GM12872 (cell line): Measurements from ENCODE around the gene ALX3.

Source experiments
- TF ChIP-seq, protein P1 (sequence below): IDR thresholded peaks from 3 replicates; pipeline ENCODE4 v1.5.1; 2011; ENCODE audit warnings: low read depth, mild to moderate bottlenecking, low read length, moderate library complexity; ENCODE audit not compliant: insufficient read depth

ALX3 gene

DNA sequence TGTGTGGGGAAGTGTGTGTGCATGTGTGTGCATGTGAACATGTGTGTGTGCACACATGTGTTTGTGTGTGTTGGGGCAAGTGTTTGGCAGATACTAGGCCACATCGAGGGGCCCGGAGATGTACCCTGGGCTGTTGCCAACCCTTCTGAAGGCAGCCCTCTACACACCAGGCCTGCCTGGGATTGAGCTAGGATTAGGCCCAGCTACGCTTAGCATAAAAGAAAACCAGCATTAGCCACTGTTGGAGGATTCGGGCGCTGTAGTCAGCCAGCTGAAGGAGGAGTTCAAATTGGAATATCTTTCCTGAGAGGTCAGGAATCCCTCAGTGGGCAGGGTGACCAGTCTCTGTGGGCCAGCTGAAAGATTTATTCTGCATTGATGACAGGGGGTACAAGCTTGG, 10.6 kb upstream of the ALX3 start:
- TF ChIP-seq, protein P1, sequence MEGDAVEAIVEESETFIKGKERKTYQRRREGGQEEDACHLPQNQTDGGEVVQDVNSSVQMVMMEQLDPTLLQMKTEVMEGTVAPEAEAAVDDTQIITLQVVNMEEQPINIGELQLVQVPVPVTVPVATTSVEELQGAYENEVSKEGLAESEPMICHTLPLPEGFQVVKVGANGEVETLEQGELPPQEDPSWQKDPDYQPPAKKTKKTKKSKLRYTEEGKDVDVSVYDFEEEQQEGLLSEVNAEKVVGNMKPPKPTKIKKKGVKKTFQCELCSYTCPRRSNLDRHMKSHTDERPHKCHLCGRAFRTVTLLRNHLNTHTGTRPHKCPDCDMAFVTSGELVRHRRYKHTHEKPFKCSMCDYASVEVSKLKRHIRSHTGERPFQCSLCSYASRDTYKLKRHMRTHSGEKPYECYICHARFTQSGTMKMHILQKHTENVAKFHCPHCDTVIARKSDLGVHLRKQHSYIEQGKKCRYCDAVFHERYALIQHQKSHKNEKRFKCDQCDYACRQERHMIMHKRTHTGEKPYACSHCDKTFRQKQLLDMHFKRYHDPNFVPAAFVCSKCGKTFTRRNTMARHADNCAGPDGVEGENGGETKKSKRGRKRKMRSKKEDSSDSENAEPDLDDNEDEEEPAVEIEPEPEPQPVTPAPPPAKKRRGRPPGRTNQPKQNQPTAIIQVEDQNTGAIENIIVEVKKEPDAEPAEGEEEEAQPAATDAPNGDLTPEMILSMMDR, result no peak

DNA sequence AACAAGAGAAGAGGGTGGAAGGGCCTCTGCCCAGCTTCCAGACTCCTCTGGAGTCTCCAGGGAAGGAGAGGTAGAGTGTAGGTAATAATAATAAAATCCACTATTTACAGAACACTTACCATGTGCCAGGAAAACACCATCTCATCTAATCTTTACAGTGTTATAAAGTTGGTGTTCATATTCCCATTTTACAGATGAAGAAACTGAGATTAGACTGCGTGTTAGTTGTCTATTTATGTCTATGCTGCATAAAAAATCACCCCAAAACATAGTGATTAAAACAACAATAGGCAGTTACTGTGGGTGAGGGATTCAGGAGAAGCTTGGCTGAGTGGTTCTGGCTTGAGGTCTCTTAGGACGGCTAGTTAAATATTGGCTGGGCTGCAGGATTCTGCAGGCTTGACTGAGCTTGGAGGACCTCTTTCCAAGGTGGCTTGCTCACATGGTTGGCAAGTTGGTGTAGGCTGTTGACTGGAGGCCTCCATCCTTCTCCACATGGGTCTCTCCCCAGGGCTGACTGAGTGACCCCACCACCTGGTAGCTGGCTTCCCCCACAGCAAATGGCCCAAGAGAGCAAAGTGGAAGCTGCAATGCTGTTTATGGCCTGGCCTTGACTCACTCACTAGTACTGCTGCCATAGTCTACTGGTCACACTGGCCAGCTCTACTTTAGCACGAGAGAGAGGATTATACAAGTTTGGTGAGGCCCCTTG, 6.5 kb upstream of the ALX3 start:
- TF ChIP-seq, protein P1, result no peak

DNA sequence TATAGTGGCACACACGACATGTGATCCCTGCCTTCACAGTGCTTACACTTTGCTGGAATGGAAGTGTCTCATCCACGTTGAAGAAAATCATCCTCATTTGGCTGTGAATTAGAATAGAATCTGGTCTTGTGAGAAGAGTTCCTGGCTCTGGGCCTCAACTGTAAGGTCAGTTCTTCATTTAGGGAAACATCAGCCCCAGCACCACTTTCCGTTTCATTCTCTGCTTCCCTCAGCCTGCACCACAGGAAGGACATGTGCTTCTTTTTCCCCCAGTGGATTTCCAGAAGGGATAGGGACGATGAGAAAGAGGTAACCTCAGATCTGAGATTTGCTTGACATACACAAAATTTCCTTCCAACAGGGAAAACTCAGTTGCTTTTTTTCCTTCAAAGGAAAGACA, 3.7 kb upstream of the ALX3 start:
- TF ChIP-seq, protein P1, result no peak

DNA sequence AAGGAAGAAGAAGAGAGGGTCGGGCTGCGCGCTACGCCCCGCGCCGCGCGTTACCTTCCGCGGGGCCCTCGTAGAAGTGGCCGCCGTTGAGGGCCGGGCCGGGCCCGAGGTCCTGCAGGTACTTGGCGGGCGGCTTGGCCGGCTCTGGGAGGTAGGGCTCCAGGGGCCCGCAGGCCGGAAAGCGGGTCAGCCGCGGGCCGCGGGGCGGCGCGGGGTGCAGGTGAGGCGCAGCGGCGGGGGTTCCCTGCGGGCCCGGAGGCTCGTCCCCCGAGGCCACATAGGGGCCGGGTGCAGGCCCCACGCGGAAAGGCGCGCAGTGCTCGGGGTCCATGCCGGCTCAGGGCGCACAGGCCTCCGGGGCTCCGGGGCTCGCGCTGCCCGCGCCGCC, 196 bp downstream of the ALX3 start:
- TF ChIP-seq, protein P1, result no peak

DNA sequence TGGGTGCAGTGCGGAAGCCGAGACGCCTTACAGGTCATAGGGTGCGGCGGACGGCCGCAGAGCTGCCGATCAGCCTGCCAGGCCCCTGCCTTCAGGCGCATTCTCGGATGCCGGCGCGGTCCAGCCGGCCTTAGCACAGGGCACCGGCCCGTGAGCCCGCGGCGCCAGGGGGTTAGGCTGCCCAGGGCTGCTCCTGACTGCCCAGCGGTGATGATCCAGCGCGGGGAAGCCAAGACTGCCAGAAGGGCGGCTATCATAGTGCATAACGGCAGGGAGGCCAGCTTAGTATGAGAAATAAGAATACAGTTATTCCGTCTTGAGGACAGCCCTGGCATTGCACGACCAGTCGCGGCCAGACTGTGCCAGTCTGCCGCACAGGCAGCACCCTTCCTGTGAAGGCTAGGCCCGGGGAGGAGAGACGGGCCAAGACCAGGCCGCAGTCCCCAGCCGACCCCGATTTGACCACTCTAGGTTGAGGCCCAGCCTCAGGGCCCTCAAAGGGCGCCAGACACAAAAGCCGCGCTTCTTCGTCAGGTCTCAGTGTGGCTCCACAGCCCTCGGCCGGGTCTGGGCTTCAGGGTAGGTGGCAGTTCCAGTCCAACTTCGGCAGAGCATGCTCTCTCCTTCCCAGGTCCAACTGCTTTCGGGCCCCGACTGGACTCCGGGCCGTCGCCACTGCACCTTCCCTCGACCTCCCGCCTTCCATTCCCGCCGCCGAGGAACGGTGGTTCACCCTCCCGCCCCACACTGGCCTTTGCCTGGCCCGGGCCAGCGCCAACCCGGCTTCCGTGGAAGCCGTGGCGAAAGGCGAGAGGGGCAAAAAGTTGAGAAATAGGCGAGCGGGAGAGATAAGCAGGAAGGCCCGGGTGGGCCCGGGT, 829 bp downstream of the ALX3 start:
- TF ChIP-seq, protein P1, result no peak

DNA sequence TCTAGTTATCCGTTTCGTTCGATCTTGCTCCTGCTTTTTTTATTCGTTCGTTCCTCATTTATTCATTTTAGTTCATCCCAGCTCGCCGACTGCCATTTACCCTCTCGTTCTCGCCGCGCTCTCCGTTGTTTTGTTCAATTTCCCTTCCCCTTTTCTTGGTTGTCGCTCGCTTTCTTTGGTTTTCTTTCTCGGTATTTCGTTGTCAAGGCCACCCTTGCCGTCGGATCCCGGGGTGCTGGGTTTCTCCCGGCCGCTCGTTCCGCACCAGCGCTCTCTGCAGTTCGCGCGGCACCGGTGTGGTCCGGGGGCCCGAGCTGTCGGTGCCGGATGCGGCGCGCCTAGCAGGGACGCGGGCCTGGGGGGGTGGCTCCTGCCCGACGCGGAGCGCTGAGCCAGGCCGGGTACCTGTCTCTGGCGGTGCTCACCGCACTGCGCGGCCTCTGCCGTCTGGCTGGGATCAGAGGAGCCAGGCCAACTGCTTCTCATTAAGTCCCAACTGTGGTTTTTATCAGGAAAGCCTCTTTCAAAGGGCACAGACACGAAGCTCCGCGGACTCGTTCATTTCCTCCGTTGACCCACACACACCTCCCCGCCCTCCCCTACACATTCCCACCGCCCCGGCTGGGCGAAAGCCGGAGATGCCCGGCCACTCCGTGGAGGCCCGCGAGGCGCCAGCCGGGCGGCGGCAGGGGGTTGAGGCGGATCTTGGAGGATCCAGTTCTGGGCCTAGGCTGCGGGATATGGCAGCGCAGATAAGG, 1.6 kb downstream of the ALX3 start:
- TF ChIP-seq, protein P1, result no peak
